ENCODE measurements around the gene TAF1D.
A peak's percentile ranks its signal among the peaks of the same experiment; 100 is the strongest.
"Not testable (repeated sequence)": the region's sequence is repeated elsewhere in the genome, so short reads cannot be mapped to it uniquely, and the experiment has no call there.

TAF1D gene

GRCh38 chr11:93759123-93759522 lies 17.8 kb upstream of the TAF1D start:
- not testable (repeated sequence) for H3K9me3 ChIP-seq (ENCODE audit: insufficient read depth, low read depth, low read length); H3K9ac ChIP-seq (ENCODE audit: low read length); H4K8ac ChIP-seq (ENCODE audit: low read depth, low read length); H2BK120ac ChIP-seq (ENCODE audit: insufficient read depth, low read length, poor library complexity); H3K79me1 ChIP-seq (ENCODE audit: low read length); H3K27ac ChIP-seq (ENCODE audit: low read depth, low read length); H2BK12ac ChIP-seq (ENCODE audit: low read length); H4K91ac ChIP-seq (ENCODE audit: low read depth, low read length); H2BK5ac ChIP-seq (ENCODE audit: low read depth, low read length, poor library complexity); H3K4ac ChIP-seq (ENCODE audit: low read depth, low read length); DNase-seq; H2AFZ ChIP-seq (ENCODE audit: insufficient read depth, low read length, poor library complexity); H3K23ac ChIP-seq (ENCODE audit: low read length); H3K18ac ChIP-seq (ENCODE audit: low read length); H3K4me1 ChIP-seq (ENCODE audit: control insufficient read depth in 1 of 2, insufficient read depth in 2 of 2, low read length in 2 of 2); H3K79me2 ChIP-seq (ENCODE audit: control insufficient read depth, insufficient read depth, low read length, poor library complexity); H3K4me2 ChIP-seq (ENCODE audit: low read length); H3K4me3 ChIP-seq (ENCODE audit: low read depth, low read length); H3K14ac ChIP-seq (ENCODE audit: low read length); H2AK5ac ChIP-seq (ENCODE audit: low read length); H4K12ac ChIP-seq (ENCODE audit: low read depth, low read length); H3K27me3 ChIP-seq (ENCODE audit: insufficient read depth, low read length)
- H3K36me3 ChIP-seq (ENCODE audit: control insufficient read depth in 1 of 2, insufficient read depth in 2 of 2, low read length in 2 of 2), result peaks cover 12 to 19% of the 10 kb centered on the region in 2 experiments
- no CpG with 5 or more reads among the region's 4 CpGs for WGBS (ENCODE audit: extremely low coverage, insufficient coverage, insufficient read length)

DNA sequence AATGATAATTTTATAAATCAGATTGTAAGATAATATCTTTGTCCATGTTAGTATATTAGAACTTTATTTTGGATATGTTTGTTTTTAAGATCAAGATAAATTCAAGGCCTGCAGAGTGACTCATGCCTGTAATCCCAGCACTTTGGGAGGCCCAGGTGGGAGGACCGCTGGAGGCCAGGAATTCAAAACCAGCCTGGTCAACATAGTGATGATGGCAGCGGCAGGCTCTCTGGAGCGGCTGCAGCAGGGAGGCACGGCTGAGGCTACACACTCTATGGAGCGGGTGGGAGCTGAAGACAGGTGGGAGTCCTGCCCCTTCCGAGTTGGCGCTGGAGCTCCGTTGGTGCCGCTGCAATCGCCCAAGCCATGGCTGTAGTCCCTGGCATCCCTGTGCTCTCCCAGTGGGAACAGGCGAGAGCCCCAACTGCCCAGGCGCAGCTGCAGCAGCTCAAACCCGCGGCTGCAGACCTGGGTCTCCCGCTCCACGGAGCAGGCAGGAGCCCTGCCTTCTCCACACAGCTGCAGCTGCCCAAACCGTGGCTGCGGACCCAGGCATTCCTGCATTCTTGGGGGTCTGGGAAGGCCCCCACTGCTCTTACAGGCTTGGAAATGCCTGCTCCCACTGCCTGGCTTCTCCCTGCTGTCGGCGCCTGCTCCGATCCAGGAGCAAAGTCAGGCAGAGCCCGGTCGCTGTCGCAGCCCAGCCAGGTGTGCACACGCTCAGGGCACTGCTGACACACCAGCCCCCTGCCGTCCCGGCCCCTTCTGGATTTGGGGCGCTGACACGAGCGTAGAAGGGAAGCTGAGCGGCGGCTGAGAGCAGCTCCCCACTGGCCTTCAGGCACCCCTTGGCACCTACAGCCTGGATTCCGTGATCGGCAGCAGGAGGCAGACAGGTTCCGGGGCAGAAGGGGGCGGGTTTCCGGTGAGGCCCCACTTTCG lies 16.9 kb upstream of the TAF1D start:
- Histone ChIP-seq H4K91ac (ENCODE audit: low read depth, low read length) (no peak overlapping the region), H3K14ac (ENCODE audit: low read length) (no peak overlapping the region), H3K18ac (ENCODE audit: low read length) (no peak overlapping the region), H3K4me3 (ENCODE audit: low read depth, low read length) (no peak overlapping the region), H3K4ac (ENCODE audit: low read depth, low read length) (no peak overlapping the region), H2BK120ac (ENCODE audit: insufficient read depth, low read length, poor library complexity) (no peak overlapping the region), H3K9ac (ENCODE audit: low read length) (no peak overlapping the region), H3K79me2 (ENCODE audit: control insufficient read depth, insufficient read depth, low read length, poor library complexity) (no peaks in the 10 kb centered on the region), H3K4me1 (ENCODE audit: control insufficient read depth in 1 of 2, insufficient read depth in 2 of 2, low read length in 2 of 2) (no peaks in the 10 kb centered on the region), H3K27me3 (ENCODE audit: insufficient read depth, low read length) (no peaks in the 10 kb centered on the region), H3K36me3 (ENCODE audit: control insufficient read depth in 1 of 2, insufficient read depth in 2 of 2, low read length in 2 of 2) (peaks cover 12 to 19% of the 10 kb centered on the region in 2 experiments), H3K79me1 (ENCODE audit: low read length) (no peaks in the 10 kb centered on the region), H2BK12ac (ENCODE audit: low read length) (no peak overlapping the region), H3K4me2 (ENCODE audit: low read length) (no peak overlapping the region), H4K12ac (ENCODE audit: low read depth, low read length) (no peak overlapping the region), H2AK5ac (ENCODE audit: low read length) (no peak overlapping the region), H3K9me3 (ENCODE audit: insufficient read depth, low read depth, low read length) (no peaks in the 10 kb centered on the region), H4K8ac (ENCODE audit: low read depth, low read length) (no peak overlapping the region), H3K27ac (ENCODE audit: low read depth, low read length) (no peak overlapping the region), H3K23ac (ENCODE audit: low read length) (no peak overlapping the region), H2BK5ac (ENCODE audit: low read depth, low read length, poor library complexity) (no peak overlapping the region), H2AFZ (ENCODE audit: insufficient read depth, low read length, poor library complexity) (no peak overlapping the region)
- WGBS (ENCODE audit: extremely low coverage, insufficient coverage, insufficient read length), result no CpG with 5 or more reads among the region's 38 CpGs
- peak; percentile 80 to 85 for DNase-seq

DNA sequence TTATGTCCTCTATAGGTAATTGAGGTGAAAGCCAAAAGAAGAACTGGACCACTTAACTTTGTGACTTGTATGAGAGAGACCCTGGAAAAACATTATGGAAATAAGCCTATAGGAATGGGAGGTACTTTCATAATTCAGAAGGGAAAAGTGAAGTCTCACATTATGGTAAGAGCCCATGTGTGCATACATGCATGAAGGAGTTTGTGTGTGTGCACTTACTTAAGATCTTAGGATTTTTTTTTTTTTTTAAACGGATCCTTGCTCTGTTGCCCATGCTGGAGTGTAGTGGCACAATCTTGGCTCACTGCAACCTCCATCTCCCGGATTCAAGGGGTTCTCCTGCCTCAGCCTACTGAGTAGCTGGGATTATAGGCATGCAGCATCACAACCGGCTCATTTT lies 16.0 kb upstream of the TAF1D start:
- no peak overlapping the region for H3K9ac ChIP-seq (ENCODE audit: low read length)
- H2AK5ac ChIP-seq (ENCODE audit: low read length), result no peak overlapping the region
- no peak overlapping the region for H3K4me2 ChIP-seq (ENCODE audit: low read length)
- no peaks in the 10 kb centered on the region for H3K79me1 ChIP-seq (ENCODE audit: low read length)
- no peaks in the 10 kb centered on the region for H3K79me2 ChIP-seq (ENCODE audit: control insufficient read depth, insufficient read depth, low read length, poor library complexity)
- H3K23ac ChIP-seq (ENCODE audit: low read length), result no peak overlapping the region
- H3K9me3 ChIP-seq (ENCODE audit: insufficient read depth, low read depth, low read length), result no peaks in the 10 kb centered on the region
- H3K18ac ChIP-seq (ENCODE audit: low read length), result no peak overlapping the region
- no peaks in the 10 kb centered on the region for H3K4me1 ChIP-seq (ENCODE audit: control insufficient read depth in 1 of 2, insufficient read depth in 2 of 2, low read length in 2 of 2)
- no peak overlapping the region for H2BK5ac ChIP-seq (ENCODE audit: low read depth, low read length, poor library complexity)
- peaks cover 12 to 17% of the 10 kb centered on the region in 2 experiments for H3K36me3 ChIP-seq (ENCODE audit: control insufficient read depth in 1 of 2, insufficient read depth in 2 of 2, low read length in 2 of 2)
- H3K14ac ChIP-seq (ENCODE audit: low read length), result no peak overlapping the region
- no CpG with 5 or more reads among the region's 3 CpGs for WGBS (ENCODE audit: extremely low coverage, insufficient coverage, insufficient read length)
- H3K27ac ChIP-seq (ENCODE audit: low read depth, low read length), result no peak overlapping the region
- no peak overlapping the region for H4K12ac ChIP-seq (ENCODE audit: low read depth, low read length)
- no peak for DNase-seq
- no peak overlapping the region for H3K4me3 ChIP-seq (ENCODE audit: low read depth, low read length)
- H4K91ac ChIP-seq (ENCODE audit: low read depth, low read length), result no peak overlapping the region
- no peak overlapping the region for H2BK12ac ChIP-seq (ENCODE audit: low read length)
- H3K4ac ChIP-seq (ENCODE audit: low read depth, low read length), result no peak overlapping the region
- no peaks in the 10 kb centered on the region for H3K27me3 ChIP-seq (ENCODE audit: insufficient read depth, low read length)
- H4K8ac ChIP-seq (ENCODE audit: low read depth, low read length), result no peak overlapping the region
- no peak overlapping the region for H2AFZ ChIP-seq (ENCODE audit: insufficient read depth, low read length, poor library complexity)
- H2BK120ac ChIP-seq (ENCODE audit: insufficient read depth, low read length, poor library complexity), result no peak overlapping the region

- H3K4ac ChIP-seq (ENCODE audit: low read depth, low read length), result no peak overlapping the region
- no peak overlapping the region for H2BK5ac ChIP-seq (ENCODE audit: low read depth, low read length, poor library complexity)
- H3K18ac ChIP-seq (ENCODE audit: low read length), result no peak overlapping the region
- H3K14ac ChIP-seq (ENCODE audit: low read length), result no peak overlapping the region
- H3K36me3 ChIP-seq (ENCODE audit: control insufficient read depth in 1 of 2, insufficient read depth in 2 of 2, low read length in 2 of 2), result peaks cover 12 to 17% of the 10 kb centered on the region in 2 experiments
- H4K91ac ChIP-seq (ENCODE audit: low read depth, low read length), result no peak overlapping the region
- no peak overlapping the region for H2AFZ ChIP-seq (ENCODE audit: insufficient read depth, low read length, poor library complexity)
- no peak overlapping the region for H3K4me2 ChIP-seq (ENCODE audit: low read length)
- no peaks in the 10 kb centered on the region for H3K27me3 ChIP-seq (ENCODE audit: insufficient read depth, low read length)
- no CpG with 5 or more reads among the region's 3 CpGs for WGBS (ENCODE audit: extremely low coverage, insufficient coverage, insufficient read length)
- H3K4me1 ChIP-seq (ENCODE audit: control insufficient read depth in 1 of 2, insufficient read depth in 2 of 2, low read length in 2 of 2), result no peaks in the 10 kb centered on the region
- H3K4me3 ChIP-seq (ENCODE audit: low read depth, low read length), result no peak overlapping the region
- no peaks in the 10 kb centered on the region for H3K79me2 ChIP-seq (ENCODE audit: control insufficient read depth, insufficient read depth, low read length, poor library complexity)
- no peak for DNase-seq
- no peak overlapping the region for H3K23ac ChIP-seq (ENCODE audit: low read length)
- H3K27ac ChIP-seq (ENCODE audit: low read depth, low read length), result no peak overlapping the region
- no peaks in the 10 kb centered on the region for H3K9me3 ChIP-seq (ENCODE audit: insufficient read depth, low read depth, low read length)
- H2BK120ac ChIP-seq (ENCODE audit: insufficient read depth, low read length, poor library complexity), result no peak overlapping the region
- H3K9ac ChIP-seq (ENCODE audit: low read length), result no peak overlapping the region
- H3K79me1 ChIP-seq (ENCODE audit: low read length), result no peaks in the 10 kb centered on the region
- H2AK5ac ChIP-seq (ENCODE audit: low read length), result no peak overlapping the region
- no peak overlapping the region for H2BK12ac ChIP-seq (ENCODE audit: low read length)
- H4K12ac ChIP-seq (ENCODE audit: low read depth, low read length), result no peak overlapping the region
- no peak overlapping the region for H4K8ac ChIP-seq (ENCODE audit: low read depth, low read length)
Observed at GRCh38 chr11:93756748-93757147, 15.5 kb upstream of the TAF1D start.
